Epidermal melanocyte (primary cell): Measurements from ENCODE around the gene CELSR1.
"Not testable (repeated sequence)": the region's sequence is repeated elsewhere in the genome, so short reads cannot be mapped to it uniquely, and the experiment has no call there.

Experiments used
- DNase-seq: peaks from one replicate; pipeline ENCODE4 v3.0.0; 2011; ENCODE audit warnings: low spot score; ENCODE audit not compliant: insufficient read length

CELSR1 gene

GRCh38 chr22:46406791-46407190 is 130.6 kb downstream of the CELSR1 start:
- no peak for DNase-seq

DNA sequence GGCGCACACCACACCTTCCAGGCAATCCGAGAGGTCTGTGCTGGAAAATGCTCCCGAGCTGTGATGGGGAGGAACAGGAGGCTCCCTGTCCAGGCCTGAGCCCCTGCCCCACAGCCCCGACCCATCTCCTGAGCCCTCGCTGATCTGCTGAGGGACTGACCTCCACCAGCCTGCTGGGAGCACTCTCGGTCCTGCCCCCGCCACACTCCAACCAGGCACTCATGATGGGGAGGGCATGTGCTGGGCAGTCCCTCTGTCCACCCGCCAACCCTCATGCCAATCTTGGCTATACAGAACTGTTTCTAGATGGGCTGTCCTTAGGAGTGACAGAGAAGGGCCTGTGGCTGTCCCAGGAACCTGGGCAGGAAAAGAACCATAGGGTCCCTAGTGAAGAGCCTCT is 131.1 kb downstream of the CELSR1 start:
- DNase-seq = no peak

DNA sequence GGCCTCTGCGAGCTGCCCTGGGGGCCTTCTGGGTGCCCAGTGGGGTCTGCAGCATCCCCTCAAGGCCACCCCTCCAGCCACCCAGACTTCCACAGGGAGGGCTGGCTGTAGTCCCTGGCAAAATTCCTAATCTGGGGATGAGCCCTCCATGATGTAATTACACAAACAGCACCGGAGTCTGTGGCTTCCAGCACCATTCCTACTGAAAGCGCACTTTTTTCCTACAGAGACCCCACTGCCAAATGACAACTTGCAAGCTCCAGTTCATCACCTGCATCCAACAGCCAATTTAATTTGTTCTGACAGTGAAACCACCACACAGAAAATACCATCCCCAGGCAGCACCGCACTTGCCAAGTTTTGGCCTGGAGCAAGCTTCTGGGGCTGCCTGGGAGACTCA is 131.5 kb downstream of the CELSR1 start:
- no peak for DNase-seq

GRCh38 chr22:46403880-46404279 is 133.5 kb downstream of the CELSR1 start:
- not testable (repeated sequence) for DNase-seq

- DNase-seq = no peak
Observed at GRCh38 chr22:46402505-46402904, 134.9 kb downstream of the CELSR1 start.

DNA sequence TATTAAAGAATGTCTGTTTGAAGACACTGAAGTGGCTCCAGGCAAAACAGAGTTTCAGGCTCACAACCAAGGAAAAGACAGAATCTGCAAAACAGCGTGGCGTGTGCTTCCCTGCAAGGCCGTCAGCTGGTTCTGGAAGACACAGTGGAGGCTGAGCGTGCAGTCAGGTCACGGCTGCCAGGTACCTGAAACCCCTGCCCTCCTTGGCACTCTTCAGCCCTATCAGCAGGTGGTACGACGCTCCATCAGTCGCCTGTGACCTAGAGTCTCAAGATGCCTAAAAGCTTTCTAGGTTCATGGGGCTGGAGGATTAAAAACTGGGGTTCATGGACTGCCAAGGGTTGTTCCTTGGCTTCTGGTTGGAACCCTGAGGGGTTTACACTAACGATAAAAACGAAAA is 136.1 kb downstream of the CELSR1 start:
- no peak for DNase-seq

- no peak for DNase-seq
Observed at GRCh38 chr22:46399251-46400024, 138.0 kb downstream of the CELSR1 start.

DNA sequence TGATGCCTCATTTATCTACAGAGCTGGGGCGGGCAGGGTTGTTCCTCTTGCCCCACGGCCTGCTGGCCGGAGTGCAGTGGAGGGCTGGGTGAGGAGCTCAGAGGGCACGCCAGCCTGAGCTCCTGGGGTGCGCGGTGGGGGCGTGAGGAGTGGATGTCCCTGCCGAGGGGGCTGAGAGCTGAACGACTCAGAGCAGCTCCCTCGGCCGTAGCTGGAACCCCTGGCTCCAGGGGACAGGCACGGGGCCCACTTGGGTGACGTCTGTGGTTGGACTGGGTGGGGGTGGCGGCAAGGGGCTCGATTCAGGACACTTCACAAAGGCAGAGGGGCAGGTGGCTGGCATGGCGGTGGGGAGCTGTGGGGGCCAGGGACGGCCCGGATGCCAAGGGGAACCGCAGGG is 139.5 kb downstream of the CELSR1 start:
- no peak for DNase-seq

DNA sequence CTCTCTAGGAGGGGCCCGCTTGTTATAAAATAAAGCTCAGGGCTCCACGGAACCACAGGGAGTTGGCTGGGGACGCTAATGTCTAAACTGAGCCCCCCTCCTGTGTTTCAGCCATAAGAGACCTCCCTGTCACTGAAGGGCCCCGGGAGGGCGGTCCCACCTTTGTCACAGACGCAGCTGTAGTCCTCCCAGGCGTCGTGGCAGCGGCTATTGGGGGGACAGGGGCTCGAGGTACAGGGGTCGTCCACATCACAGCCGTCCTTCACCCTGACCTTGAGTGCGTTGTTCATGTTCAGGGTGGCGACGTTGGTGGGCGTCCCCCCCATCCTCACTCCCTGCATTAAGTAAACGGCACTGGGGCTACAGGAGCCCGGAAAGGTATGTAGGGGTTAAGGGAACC is 139.9 kb downstream of the CELSR1 start:
- no peak for DNase-seq

DNA sequence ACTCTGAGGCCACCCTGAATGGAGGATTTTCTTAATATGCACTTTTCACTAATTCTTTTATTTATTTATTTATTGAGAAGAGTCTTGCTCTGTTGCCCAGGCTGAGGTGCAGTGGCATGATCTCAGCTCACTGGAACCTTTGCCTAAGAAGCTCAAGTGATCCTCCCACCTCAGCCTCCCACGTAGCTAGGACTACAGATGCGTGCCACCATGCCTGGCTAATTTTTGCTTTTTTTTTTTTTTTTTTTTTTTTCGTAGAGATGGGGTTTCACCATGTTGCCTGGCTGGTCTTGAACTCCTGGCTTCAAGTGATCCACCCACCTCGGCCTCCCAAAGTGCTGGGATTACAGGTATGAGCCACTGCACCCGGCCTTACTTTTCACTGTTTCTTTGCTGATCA is 140.4 kb downstream of the CELSR1 start:
- not testable (repeated sequence) for DNase-seq

- DNase-seq = no peak
Observed at GRCh38 chr22:46395145-46395544, 142.3 kb downstream of the CELSR1 start.

DNA sequence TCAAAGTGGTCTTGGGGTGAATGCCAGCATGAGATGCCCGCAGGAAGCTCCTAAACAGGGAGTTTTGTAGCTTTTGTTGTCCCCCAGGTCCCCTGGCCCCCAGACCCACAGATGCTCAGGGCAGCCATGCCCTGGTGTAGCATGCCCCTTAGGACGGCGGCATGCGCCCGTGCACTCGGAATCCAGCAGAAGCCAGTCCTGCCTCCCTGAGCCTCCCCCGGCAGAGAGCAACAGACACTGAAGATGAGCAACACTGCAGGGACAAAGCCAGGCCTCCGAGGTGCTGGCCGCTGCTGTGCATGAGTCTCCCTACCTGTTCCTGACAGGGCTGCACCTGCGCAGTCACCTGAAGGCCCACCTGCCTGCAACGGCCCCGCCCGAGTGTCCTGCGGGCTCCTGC is 142.8 kb downstream of the CELSR1 start:
- no peak for DNase-seq

DNA sequence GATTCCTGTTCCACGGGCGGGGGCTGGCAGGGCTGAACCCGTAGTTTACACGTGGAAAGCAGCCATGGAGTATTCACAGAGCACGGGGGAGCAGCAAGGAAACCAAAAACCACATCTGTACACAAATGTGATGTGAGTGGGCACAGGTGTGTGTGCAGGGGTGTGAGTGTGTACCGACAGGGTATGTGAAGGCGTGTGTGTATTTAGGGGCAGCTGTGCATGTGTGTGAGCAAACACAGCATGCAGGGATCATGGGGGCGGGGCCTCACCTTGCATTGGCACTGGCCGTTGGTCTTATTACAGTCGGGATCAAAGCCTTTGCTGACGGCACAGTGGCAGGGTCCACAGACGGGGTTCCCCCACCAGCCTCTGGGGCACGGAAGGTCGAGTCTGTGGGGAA is 143.5 kb downstream of the CELSR1 start:
- no peak for DNase-seq

GRCh38 chr22:46392137-46392844 is 145.1 kb downstream of the CELSR1 start:
- DNase-seq = no peak

GRCh38 chr22:46391486-46392136 is 145.8 kb downstream of the CELSR1 start:
- no peak for DNase-seq

DNA sequence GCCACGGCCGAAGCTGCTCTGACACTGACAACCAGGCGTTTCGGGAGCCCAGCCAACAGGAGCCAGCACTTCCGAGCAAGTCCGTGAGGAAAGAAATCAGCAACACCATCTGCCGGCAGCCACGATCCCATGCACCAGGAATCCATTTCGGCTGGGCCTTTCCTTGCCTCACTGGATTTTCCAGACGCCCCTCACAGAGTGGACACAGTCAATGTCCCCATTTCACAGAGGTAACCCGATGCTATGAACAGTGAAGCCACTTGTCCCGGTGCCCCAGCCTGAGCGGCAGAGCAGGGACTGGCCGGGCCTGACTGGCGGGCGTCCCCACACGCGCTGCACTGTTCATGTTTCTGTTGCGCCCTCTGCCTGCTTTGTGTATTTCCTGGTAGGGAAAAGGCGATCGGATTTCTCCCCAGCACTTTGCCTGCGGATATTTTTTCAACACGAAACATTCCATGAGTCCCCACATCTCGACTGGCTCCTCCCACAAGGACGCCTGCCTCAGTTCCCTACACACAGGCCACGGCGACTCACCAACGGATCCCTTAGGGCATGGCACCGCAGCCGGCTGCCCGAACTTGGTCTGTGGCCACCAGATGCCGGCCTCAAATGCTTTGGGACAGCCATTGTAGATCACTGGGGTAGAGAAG is 146.6 kb downstream of the CELSR1 start:
- peak; percentile 71 for DNase-seq

DNA sequence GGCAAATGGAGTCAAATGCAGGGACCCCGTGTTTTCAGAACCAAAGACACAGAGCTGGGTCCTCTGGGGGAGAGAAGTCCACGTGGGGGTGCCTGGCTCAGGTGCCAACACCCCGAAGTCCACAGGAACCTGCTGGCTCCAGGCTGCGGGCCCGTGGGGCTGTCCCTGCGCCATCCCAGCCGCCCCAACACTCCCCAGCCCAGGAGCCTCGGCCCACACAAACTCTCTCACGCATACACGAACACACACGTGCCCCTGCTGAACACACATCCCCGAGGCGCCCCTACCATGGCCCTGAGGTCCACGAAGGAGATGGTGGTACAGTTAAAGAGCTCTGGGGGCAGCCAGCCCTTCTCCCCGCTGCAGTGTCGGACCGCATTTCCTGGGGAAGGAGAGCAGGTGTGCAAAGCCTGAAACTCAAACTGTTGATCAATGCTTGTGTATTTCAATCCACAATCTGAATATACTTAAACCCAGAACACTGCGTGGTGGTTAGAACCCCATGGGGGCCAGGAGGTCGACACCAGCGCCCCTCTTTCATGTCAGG is 147.2 kb downstream of the CELSR1 start:
- no peak for DNase-seq

GRCh38 chr22:46389081-46389480 is 148.3 kb downstream of the CELSR1 start:
- no peak for DNase-seq

- no peak for DNase-seq
Observed at GRCh38 chr22:46388647-46389046, 148.8 kb downstream of the CELSR1 start.

DNA sequence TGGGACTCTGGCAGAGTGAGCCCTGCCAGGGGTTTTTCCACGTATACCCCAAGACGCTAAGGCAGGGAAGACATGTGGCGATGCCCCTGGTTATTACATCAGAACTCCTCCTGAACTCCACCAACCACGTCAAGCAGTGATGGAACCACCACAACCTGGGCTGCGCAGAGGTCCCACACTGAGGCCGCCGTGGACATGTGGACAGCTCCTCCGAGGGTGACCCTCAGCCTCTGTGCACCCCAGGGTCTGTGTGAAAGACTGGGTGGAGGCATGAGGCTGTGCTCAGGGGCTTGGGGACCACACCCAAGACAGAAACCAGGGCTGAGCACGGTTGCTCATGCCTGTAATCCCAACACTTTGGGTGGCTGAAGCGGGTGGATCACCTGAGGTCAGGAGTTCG is 149.7 kb downstream of the CELSR1 start:
- DNase-seq = no peak

DNA sequence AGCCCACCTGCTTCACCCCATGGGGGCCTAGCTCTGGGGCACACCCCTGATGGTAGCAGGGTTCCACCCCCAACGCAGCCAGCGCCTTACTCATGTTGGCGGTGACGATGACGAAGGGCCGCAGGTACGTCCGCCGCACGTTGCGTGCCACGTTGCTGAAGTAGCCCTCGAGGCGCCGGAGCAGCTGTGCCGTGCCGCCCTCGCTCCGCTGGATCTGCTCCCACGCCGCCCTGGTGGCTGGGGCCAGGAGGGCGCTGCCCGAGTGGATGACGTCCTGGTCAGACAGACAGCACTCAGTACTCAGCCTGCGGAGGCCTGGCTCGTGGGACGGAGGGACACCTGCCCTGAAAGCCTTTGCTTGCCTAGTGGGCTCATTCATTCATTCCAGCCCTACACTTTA is 151.1 kb downstream of the CELSR1 start:
- DNase-seq = no peak

- no peak for DNase-seq
Observed at GRCh38 chr22:46382524-46382923, 154.9 kb downstream of the CELSR1 start.
